ENCODE data around the gene USP35.

DNA sequence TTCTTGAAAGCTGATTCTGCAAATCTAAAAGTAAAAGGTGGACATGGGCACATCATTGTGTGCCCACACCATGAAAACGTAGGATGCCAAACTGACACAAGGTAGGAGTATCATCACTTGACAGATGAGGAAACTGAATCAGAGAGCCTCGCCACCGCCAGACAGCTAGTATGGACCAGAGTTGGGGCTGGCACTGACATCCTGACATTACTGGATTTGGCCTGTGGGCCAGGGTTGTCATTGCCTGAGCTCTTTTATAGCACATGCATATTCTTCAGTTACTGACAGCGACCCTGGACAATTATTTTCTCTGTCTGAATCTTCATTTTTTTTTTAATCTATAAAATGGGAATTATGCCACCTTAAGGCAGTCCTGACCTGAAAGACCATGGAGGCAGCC, 16.5 kb downstream of the USP35 start:
- TF ChIP-seq, protein P1, sequence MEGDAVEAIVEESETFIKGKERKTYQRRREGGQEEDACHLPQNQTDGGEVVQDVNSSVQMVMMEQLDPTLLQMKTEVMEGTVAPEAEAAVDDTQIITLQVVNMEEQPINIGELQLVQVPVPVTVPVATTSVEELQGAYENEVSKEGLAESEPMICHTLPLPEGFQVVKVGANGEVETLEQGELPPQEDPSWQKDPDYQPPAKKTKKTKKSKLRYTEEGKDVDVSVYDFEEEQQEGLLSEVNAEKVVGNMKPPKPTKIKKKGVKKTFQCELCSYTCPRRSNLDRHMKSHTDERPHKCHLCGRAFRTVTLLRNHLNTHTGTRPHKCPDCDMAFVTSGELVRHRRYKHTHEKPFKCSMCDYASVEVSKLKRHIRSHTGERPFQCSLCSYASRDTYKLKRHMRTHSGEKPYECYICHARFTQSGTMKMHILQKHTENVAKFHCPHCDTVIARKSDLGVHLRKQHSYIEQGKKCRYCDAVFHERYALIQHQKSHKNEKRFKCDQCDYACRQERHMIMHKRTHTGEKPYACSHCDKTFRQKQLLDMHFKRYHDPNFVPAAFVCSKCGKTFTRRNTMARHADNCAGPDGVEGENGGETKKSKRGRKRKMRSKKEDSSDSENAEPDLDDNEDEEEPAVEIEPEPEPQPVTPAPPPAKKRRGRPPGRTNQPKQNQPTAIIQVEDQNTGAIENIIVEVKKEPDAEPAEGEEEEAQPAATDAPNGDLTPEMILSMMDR (IDR thresholded peaks at IDR 0.05) = no peak
- TF ChIP-seq POLR2A (IDR thresholded peaks at IDR 0.05) = no peak
